Activated CD4-positive, alpha-beta memory T cell treated with anti-CD3 and anti-CD28 coated beads for 36 hours (primary cell): ENCODE results near the gene KPNA5. TPM values are rescaled to one million over a fixed set of nuclear protein-coding genes. Genes with fewer than 3 reads are reported as not detected.
A peak's percentile ranks its signal among the peaks of the same experiment; 100 is the strongest.
"Not testable (repeated sequence)": the region's sequence is repeated elsewhere in the genome, so short reads cannot be mapped to it uniquely, and the experiment has no call there.

Experiments used
- CTCF ChIA-PET: fragments of 350-600 bp; sonication (Branson Sonifier 250); formaldehyde crosslinking; loops from one replicate; lab custom pipeline; 2021; ENCODE audit warnings: antibody characterized with exemption, inconsistent platforms; lab: Charles Lee
- POLR2A ChIA-PET: fragments of 350-600 bp; sonication (Branson Sonifier 250); formaldehyde crosslinking; loops from one replicate; lab custom pipeline; 2021; ENCODE audit warnings: antibody characterized with exemption; lab: Charles Lee
- DNase-seq: peaks from one replicate; pipeline ENCODE4 v3.0.0-alpha.2; 2020
- H3K27ac Mint-ChIP-seq: one replicate; pipeline ENCODE4 v1.8.0; 2021; ENCODE audit warnings: mixed read lengths
- H3K27me3 Mint-ChIP-seq: one replicate; pipeline ENCODE4 v1.8.0; 2021; ENCODE audit warnings: mixed read lengths
- H3K36me3 Mint-ChIP-seq: one replicate; pipeline ENCODE4 v1.8.0; 2021; ENCODE audit warnings: mixed read lengths
- H3K4me1 Mint-ChIP-seq: one replicate; pipeline ENCODE4 v1.8.0; 2021; ENCODE audit warnings: low read depth, mixed read lengths
- H3K4me3 Mint-ChIP-seq: one replicate; pipeline ENCODE4 v1.8.0; 2021; ENCODE audit warnings: mild to moderate bottlenecking, mixed read lengths
- H3K9me3 Mint-ChIP-seq: one replicate; pipeline ENCODE4 v1.8.0; 2021; ENCODE audit warnings: mixed read lengths
- intact Hi-C: fragments of 100-400 bp; cut with micrococcal nuclease; formaldehyde crosslinking; loops from one replicate; pipeline ENCODE4 v1.15.1; 2023
- total RNA-seq, 2 experiments: library from RNA; stranded (reverse); gene quantifications; one replicate each; pipeline ENCODE4 v1.2.3, GENCODE V29; 2021

Gene KPNA5
- total RNA-seq, result 10 to 100 TPM in 1 of 2 experiments, 1 to 10 TPM in 1; 10.0 to 10.2 TPM

- Mint-ChIP-seq H3K4me1 (peaks cover 40% of the 10 kb centered on the region), H3K36me3 (peaks cover 21% of the 10 kb centered on the region), H3K27ac (peak within 1 kb of the TSS; percentile 96), H3K9me3 (no peaks in the 10 kb centered on the region), H3K4me3 (peak within 1 kb of the TSS; percentile 99), H3K27me3 (no peaks in the 10 kb centered on the region)
- DNase-seq, result peak; percentile 95
- CTCF ChIA-PET, result interaction anchor here (0.6 to 0.8 kb wide), 3 partner anchors 14 to 1884 kb away, joined by 3 read pairs; no protein-coding TSS in a partner anchor
- intact Hi-C loops, result loop anchor here (1.0 to 10.0 kb wide), 5 partner anchors 13 to 579 kb away; partner anchors contain the start of genes DSE, NT5DC1, RWDD1 and ZUP1
- POLR2A ChIA-PET, result interaction anchor here (0.6 to 1.5 kb wide), 9 partner anchors 9 to 402 kb away, joined by 3 to 12 read pairs (median 3); partner anchors contain the start of genes RWDD1, TSPYL1 and ZUP1
Observed at GRCh38 chr6:116680880-116681672, at the start of gene KPNA5. KPNA5 (plus strand) TSS chr6:116681211; CDS start chr6:116681335, 124 bp downstream.

DNA sequence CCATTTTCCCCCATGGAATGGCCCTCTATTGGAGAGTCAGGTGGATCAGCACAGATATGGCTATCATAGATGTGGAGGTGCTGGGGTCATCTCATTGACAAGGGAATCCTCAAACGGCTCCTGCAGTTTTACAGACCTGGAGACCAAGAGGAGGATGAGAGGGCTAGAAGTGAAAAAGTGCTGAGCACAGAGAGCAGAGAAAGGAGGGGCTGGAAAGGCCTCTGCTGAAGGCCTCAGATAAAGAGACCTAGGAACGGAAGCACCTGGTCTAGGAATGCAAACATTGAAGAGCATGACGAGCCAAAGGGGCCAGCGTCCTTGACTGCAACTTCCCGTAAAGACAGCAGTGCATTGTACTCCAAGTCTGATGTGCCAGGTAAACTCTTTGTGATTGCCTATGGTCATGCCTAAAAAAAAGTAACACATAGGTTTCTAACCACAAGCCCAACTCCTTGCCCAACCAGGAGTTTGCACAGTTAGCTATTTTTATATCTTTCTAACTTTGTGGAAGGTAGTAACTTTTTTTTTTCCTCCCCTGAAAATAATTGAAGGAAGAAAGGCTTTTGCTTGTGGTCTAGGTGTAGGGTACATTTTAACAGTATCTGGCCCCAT, 49.5 kb upstream of the KPNA5 start:
- no peaks in the 10 kb centered on the region for H3K4me1 Mint-ChIP-seq
- H3K9me3 Mint-ChIP-seq, result no peaks in the 10 kb centered on the region
- no peak for DNase-seq
- no peaks in the 10 kb centered on the region for H3K27me3 Mint-ChIP-seq
- CTCF ChIA-PET, result interaction anchor here (1.4 kb wide), 1 partner anchor 13 kb away, joined by 3 read pairs; no protein-coding TSS in a partner anchor
- H3K27ac Mint-ChIP-seq, result no peak overlapping the region
- POLR2A ChIA-PET, result interaction anchor here (1.2 kb wide), 1 partner anchor 60 kb away, joined by 3 read pairs; the partner anchor contains the start of gene RWDD1
- peaks cover 16% of the 10 kb centered on the region for H3K36me3 Mint-ChIP-seq
- intact Hi-C loops, result no loop called here
- H3K4me3 Mint-ChIP-seq, result no peak overlapping the region

DNA sequence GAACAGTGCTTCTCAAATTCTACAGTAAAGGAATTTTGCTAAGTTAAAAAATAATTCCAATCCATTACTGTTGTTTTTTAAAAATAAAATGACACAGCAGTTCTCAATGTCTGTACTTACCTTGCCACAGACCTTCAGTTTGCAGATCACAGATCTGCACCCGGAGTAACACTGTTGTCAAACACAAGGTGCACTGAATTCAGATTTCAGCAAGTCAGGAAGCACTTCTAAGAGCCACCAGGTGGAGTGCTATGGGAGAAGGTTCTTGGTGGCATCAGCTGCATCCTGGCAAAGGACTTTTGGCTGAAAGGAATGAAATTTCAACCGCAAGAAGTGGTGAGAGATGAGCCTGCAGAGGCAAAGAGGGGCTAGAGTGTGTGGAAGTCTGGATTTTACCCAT, 47.3 kb upstream of the KPNA5 start:
- Mint-ChIP-seq H3K27ac (no peak overlapping the region), H3K4me1 (no peaks in the 10 kb centered on the region), H3K9me3 (no peaks in the 10 kb centered on the region), H3K36me3 (peaks cover 23% of the 10 kb centered on the region), H3K27me3 (no peaks in the 10 kb centered on the region), H3K4me3 (no peak overlapping the region)
- ChIA-PET POLR2A (no interaction called here), CTCF (interaction anchor here (0.6 kb wide), 1 partner anchor 15 kb away, joined by 3 read pairs; no protein-coding TSS in a partner anchor)
- intact Hi-C loops, result no loop called here
- no peak for DNase-seq

GRCh38 chr6:116648156-116648555, 32.9 kb upstream of the KPNA5 start:
- intact Hi-C loops, result no loop called here
- Mint-ChIP-seq H3K4me1 (peaks cover 8% of the 10 kb centered on the region), H3K36me3 (peaks cover 27% of the 10 kb centered on the region), H3K27ac (no peak overlapping the region), H3K9me3 (peaks cover 2% of the 10 kb centered on the region), H3K4me3 (no peak overlapping the region), H3K27me3 (no peaks in the 10 kb centered on the region)
- DNase-seq, result no peak
- ChIA-PET CTCF (interaction anchor here (0.7 to 1.0 kb wide), 5 partner anchors 11 to 379 kb away, joined by 3 to 4 read pairs (median 3); no protein-coding TSS in a partner anchor), POLR2A (no interaction called here)

- POLR2A ChIA-PET, result no interaction called here
- Mint-ChIP-seq H3K27ac (no peak overlapping the region), H3K4me1 (peaks cover 8% of the 10 kb centered on the region), H3K9me3 (no peaks in the 10 kb centered on the region), H3K4me3 (no peak overlapping the region), H3K27me3 (no peaks in the 10 kb centered on the region), H3K36me3 (peaks cover 20% of the 10 kb centered on the region)
- DNase-seq, result no peak
- CTCF ChIA-PET, result interaction anchor here (0.7 to 1.5 kb wide), 3 partner anchors 12 to 88 kb away, joined by 3 read pairs; no protein-coding TSS in a partner anchor
- intact Hi-C loops, result no loop called here
Observed at GRCh38 chr6:116649129-116649528, 31.9 kb upstream of the KPNA5 start.

- POLR2A ChIA-PET, result no interaction called here
- DNase-seq, result no peak
- Mint-ChIP-seq H3K36me3 (peaks cover 16% of the 10 kb centered on the region), H3K27me3 (no peaks in the 10 kb centered on the region), H3K9me3 (no peaks in the 10 kb centered on the region), H3K4me1 (peaks cover 8% of the 10 kb centered on the region), H3K27ac (no peak overlapping the region), H3K4me3 (no peak overlapping the region)
- CTCF ChIA-PET, result no interaction called here
- intact Hi-C loops, result no loop called here
Observed at GRCh38 chr6:116651916-116652315, 29.1 kb upstream of the KPNA5 start.

DNA sequence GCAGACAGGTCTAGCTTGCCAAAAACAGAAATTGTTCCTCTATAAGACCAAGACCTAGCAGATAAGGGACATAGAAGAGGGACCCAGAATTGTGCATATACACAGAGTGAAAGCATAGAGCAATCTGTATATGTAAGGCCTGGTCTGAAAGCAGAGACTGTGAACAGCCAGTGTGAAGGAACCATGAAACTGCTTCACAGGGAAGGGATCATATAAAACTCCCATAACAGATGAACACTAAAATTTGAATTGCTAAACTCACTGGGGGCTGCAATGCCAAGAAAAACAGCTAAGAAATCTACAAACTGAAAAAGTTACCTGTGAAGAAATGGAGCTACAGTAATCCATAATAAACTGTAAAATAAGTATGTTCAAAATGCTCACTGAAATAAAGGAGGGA, 19.4 kb upstream of the KPNA5 start:
- Mint-ChIP-seq H3K4me3 (no peak overlapping the region), H3K36me3 (peaks cover 19% of the 10 kb centered on the region), H3K27me3 (no peaks in the 10 kb centered on the region), H3K9me3 (no peaks in the 10 kb centered on the region), H3K4me1 (peaks cover 38% of the 10 kb centered on the region), H3K27ac (no peak overlapping the region)
- intact Hi-C loops, result no loop called here
- DNase-seq, result no peak
- POLR2A ChIA-PET, result interaction anchor here (0.7 kb wide), 1 partner anchor 31 kb away, joined by 6 read pairs; no protein-coding TSS in a partner anchor
- CTCF ChIA-PET, result interaction anchor here (0.6 kb wide), 1 partner anchor 15 kb away, joined by 3 read pairs; no protein-coding TSS in a partner anchor

DNA sequence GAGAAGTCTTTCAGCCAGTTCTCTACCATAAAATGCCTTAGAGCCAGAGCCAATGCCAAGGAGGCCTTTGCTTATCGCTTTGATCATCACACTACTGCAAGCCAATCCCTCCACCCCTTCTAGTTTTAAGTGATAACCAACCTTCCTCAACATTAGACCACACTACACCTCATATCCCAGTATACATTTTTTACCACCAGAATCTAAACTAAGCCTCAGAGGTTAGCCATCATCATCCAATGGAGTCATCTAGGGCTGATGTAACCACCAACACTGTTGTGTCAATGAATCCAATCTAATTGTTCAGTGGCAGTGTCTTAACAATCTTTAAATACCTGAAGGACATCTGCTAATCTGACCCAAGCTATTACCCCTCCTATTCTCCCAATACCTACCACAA, 18.8 kb upstream of the KPNA5 start:
- H3K36me3 Mint-ChIP-seq, result peaks cover 17% of the 10 kb centered on the region
- DNase-seq, result no peak
- intact Hi-C loops, result no loop called here
- no peak overlapping the region for H3K27ac Mint-ChIP-seq
- H3K9me3 Mint-ChIP-seq, result no peaks in the 10 kb centered on the region
- ChIA-PET CTCF (no interaction called here), POLR2A (no interaction called here)
- H3K4me1 Mint-ChIP-seq, result peaks cover 43% of the 10 kb centered on the region
- H3K27me3 Mint-ChIP-seq, result no peaks in the 10 kb centered on the region
- H3K4me3 Mint-ChIP-seq, result no peak overlapping the region

DNA sequence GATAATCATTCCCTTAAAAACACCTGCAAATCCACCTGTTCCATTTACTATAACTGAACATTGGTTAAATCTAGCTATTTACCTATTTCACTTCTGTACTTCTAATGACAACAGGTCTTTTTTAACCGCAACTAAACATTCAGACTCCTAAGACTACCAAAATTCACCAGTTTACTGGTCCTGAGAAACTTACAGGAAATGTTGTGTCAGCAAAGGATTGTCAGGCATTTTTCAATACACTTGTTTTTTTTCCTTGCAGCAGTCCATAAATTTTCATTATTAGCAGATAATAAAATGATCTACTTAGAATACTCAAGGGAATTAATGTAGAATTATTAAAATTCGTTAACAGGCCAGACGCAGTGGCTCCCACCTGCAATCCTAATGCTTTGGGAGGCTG, 17.7 kb upstream of the KPNA5 start:
- CTCF ChIA-PET, result no interaction called here
- H3K27ac Mint-ChIP-seq, result no peak overlapping the region
- no peaks in the 10 kb centered on the region for H3K27me3 Mint-ChIP-seq
- POLR2A ChIA-PET, result no interaction called here
- H3K4me1 Mint-ChIP-seq, result peaks cover 48% of the 10 kb centered on the region
- H3K9me3 Mint-ChIP-seq, result no peaks in the 10 kb centered on the region
- no peak overlapping the region for H3K4me3 Mint-ChIP-seq
- DNase-seq, result no peak
- intact Hi-C loops, result no loop called here
- H3K36me3 Mint-ChIP-seq, result peaks cover 17% of the 10 kb centered on the region

GRCh38 chr6:116664169-116664568, 16.8 kb upstream of the KPNA5 start:
- CTCF ChIA-PET, H3K4me3 Mint-ChIP-seq, DNase-seq, H3K9me3 Mint-ChIP-seq, POLR2A ChIA-PET, H3K27me3 Mint-ChIP-seq, H3K27ac Mint-ChIP-seq, intact Hi-C loops: not testable (repeated sequence)
- peaks cover 48% of the 10 kb centered on the region for H3K4me1 Mint-ChIP-seq
- peaks cover 16% of the 10 kb centered on the region for H3K36me3 Mint-ChIP-seq

GRCh38 chr6:116665464-116665863, 15.5 kb upstream of the KPNA5 start:
- Mint-ChIP-seq H3K4me1 (peaks cover 48% of the 10 kb centered on the region), H3K4me3 (peak overlapping the region; percentile 28), H3K36me3 (peaks cover 13% of the 10 kb centered on the region), H3K27me3 (peaks cover 2% of the 10 kb centered on the region), H3K27ac (no peak overlapping the region), H3K9me3 (no peaks in the 10 kb centered on the region)
- no peak for DNase-seq
- ChIA-PET POLR2A (interaction anchor here (0.9 to 1.1 kb wide), 2 partner anchors 15 to 16 kb away, joined by 3 read pairs; no protein-coding TSS in a partner anchor), CTCF (no interaction called here)
- intact Hi-C loops, result loop anchor here (5.0 kb wide), 1 partner anchor 278 kb away; no protein-coding TSS in a partner anchor
